ENCODE results near the gene SH3TC2. TPM values are rescaled to one million over a fixed set of nuclear protein-coding genes. Genes with fewer than 3 reads are reported as not detected.

SH3TC2 gene
- total RNA-seq, 1 donor from 2014 or later = 0.92 TPM

DNA sequence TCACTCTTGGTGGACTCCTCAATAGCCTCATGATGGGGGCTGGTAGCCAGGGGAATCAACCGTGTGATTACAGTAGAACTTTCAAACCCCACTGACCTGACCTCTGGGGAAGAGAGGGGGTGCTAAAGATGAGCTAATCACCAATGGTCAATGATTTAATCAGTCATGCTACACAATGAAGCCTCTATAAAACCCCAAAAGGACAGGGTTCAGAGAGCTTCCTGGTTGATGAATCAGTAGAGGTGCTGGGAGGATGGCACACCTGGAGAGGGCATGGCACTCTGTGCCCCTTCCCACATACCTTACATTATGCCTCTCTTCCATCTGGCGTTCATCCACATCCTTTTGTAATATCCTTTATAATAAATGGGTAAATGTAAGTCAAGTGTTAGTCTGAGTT lies 8.9 kb upstream of the SH3TC2 start:
- no peaks in the 10 kb centered on the region for H3K36me3 ChIP-seq
- H3K4me3 ChIP-seq = no peak overlapping the region
- no peaks in the 10 kb centered on the region for H3K27me3 ChIP-seq (ENCODE audit: low read depth)
- TF ChIP-seq, protein P1, sequence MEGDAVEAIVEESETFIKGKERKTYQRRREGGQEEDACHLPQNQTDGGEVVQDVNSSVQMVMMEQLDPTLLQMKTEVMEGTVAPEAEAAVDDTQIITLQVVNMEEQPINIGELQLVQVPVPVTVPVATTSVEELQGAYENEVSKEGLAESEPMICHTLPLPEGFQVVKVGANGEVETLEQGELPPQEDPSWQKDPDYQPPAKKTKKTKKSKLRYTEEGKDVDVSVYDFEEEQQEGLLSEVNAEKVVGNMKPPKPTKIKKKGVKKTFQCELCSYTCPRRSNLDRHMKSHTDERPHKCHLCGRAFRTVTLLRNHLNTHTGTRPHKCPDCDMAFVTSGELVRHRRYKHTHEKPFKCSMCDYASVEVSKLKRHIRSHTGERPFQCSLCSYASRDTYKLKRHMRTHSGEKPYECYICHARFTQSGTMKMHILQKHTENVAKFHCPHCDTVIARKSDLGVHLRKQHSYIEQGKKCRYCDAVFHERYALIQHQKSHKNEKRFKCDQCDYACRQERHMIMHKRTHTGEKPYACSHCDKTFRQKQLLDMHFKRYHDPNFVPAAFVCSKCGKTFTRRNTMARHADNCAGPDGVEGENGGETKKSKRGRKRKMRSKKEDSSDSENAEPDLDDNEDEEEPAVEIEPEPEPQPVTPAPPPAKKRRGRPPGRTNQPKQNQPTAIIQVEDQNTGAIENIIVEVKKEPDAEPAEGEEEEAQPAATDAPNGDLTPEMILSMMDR (IDR thresholded peaks at IDR 0.05) = no peak
- DNase-seq = no peak
- no peaks in the 10 kb centered on the region for H3K9me3 ChIP-seq
- ATAC-seq = no peak
- intact Hi-C loops (cut with DNase I) = no loop called here
- H3K27ac ChIP-seq = no peak overlapping the region
- no peaks in the 10 kb centered on the region for H3K4me1 ChIP-seq

DNA sequence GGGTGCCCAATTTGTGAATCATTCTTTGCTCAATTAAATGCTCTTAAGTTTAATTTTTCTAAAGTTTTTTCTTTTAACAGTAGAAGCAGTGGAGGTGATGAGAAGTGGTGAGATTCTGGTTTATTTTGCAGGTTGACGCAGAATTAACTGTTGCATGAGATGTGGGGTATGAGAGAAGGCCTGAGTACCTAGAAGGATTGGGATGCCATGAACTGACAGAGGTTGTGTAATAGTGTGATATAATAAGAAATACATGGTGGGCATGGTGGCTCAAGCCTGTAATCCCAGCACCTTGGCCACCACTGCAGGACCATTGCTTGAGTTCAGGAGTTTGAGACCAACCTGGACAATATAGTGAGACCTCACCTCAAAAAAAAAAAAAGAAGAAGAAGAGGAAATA lies 8.4 kb upstream of the SH3TC2 start:
- intact Hi-C loops (cut with DNase I) = no loop called here
- Histone ChIP-seq H3K4me3 (no peak overlapping the region), H3K9me3 (no peaks in the 10 kb centered on the region), H3K27ac (no peak overlapping the region), H3K27me3 (ENCODE audit: low read depth) (no peaks in the 10 kb centered on the region), H3K4me1 (no peaks in the 10 kb centered on the region), H3K36me3 (no peaks in the 10 kb centered on the region)
- no peak for ATAC-seq
- no peak for DNase-seq
- TF ChIP-seq, protein P1 (IDR thresholded peaks at IDR 0.05) = no peak

DNA sequence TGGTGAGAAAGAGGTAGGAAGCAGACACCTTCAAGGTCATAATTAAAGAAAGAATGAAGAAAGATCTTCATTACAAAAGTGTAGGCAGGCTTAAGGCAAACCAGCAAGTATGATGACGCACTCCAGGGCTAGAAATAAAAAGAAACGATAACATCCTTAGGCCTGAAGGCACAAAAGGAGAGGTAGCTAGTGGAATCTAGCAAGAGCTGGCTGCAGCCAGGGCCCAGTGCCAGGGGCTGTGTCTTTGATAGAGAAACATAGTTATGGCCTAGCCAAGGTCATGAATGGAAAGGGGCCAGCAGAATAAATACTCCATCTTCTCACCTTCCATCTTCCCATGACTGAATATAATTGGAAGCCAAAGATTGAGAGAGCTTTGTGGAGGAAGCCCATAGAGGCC lies 6.8 kb upstream of the SH3TC2 start:
- TF ChIP-seq, protein P1 (IDR thresholded peaks at IDR 0.05) = no peak
- intact Hi-C loops (cut with DNase I) = no loop called here

DNA sequence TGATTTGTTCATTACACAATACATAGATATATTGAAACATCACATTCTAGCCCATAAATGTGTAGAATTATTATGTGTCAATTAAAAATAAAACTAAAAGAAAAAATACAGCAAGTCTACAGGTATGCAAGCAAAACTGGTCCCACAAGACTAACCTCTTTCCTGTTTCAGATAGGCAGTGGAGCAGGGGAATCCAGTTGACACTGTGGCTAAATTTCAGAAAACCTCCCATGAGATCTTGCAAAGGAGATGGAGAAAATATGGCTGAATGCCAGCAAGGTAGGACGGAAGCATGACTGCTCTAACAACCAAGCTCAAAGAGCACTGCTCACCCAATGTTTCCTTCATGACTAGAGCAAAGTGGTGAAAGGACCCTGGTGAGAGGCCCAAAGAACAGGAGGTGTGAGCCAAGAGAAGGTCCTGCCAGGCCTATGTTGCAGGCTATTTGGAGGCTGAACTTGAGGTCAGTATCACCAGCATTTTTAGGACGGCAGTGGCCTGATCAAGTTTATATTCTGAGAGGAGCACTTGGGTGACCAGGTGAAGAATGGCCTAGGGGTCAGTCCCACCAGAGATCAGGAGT lies 1.1 kb upstream of the SH3TC2 start:
- no peak overlapping the region for H3K4me3 ChIP-seq
- DNase-seq (no peak), ATAC-seq (no peak)
- H3K27ac ChIP-seq = no peak overlapping the region
- TF ChIP-seq, protein P1 (IDR thresholded peaks at IDR 0.05) = no peak
- peaks cover 24% of the 10 kb centered on the region for H3K4me1 ChIP-seq
- intact Hi-C loops (cut with DNase I) = no loop called here
- H3K27me3 ChIP-seq (ENCODE audit: low read depth) = no peaks in the 10 kb centered on the region
- no peaks in the 10 kb centered on the region for H3K36me3 ChIP-seq
- no peaks in the 10 kb centered on the region for H3K9me3 ChIP-seq

More for the DNA sequence above, 6.8 kb upstream of the SH3TC2 start:
- Histone ChIP-seq H3K9me3 (no peaks in the 10 kb centered on the region), H3K4me1 (no peaks in the 10 kb centered on the region), H3K27me3 (ENCODE audit: low read depth) (no peaks in the 10 kb centered on the region), H3K4me3 (no peak overlapping the region), H3K36me3 (no peaks in the 10 kb centered on the region), H3K27ac (no peak overlapping the region)
- ATAC-seq (no peak), DNase-seq (no peak)

DNA sequence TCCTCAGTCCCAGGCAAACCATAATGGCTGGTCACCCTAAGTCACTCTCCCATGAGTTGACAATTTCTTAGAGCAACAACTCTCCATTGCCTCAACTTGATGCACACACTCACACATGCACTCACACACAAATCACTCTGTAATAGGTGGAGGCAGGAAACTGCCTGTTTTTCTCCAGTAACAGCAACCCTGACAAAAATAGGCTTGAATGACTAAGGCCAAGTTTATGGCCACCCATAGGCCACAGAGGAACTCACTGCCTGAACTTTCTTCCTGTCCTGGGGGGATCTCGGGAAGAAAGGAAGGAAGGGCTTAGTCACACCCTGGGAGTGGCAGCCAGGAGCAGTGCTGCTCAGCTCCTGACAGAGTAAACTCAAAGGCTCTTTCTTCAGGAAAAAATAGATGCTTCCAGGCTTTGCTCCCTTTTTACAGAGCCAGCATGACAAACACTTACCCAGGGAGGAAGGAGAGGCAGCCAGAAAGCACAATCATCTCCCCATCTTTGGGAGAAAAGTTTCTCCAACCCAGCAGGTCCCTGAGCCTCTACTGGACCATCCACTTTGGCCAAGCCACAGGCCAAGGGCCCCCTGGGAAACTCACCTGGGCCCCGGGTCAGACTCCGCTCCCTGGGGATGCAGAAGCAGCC lies 368 bp downstream of the SH3TC2 start:
- H3K27ac ChIP-seq = peak overlapping the region; percentile 65
- H3K4me3 ChIP-seq = no peak overlapping the region
- H3K4me1 ChIP-seq = peaks cover 24% of the 10 kb centered on the region
- ATAC-seq (peak; percentile 52 to 74), DNase-seq (no peak)
- TF ChIP-seq, protein P1 (IDR thresholded peaks at IDR 0.05) = no peak
- intact Hi-C loops (cut with DNase I) = no loop called here
- no peaks in the 10 kb centered on the region for H3K36me3 ChIP-seq
- no peaks in the 10 kb centered on the region for H3K27me3 ChIP-seq (ENCODE audit: low read depth)
- no peaks in the 10 kb centered on the region for H3K9me3 ChIP-seq
